ENCODE measurements around the gene LPP. TPM values are rescaled to one million over a fixed set of nuclear protein-coding genes. Genes with fewer than 3 reads are reported as not detected.

LPP gene
- total RNA-seq, 1 donor from 2014 or later: 1,791 TPM

GRCh38 chr3:188303286-188303799 is 149.4 kb downstream of the LPP start:
- Histone ChIP-seq H3K4me3 (no peak overlapping the region), H3K36me3 (peaks cover 0 to 7% of the 10 kb centered on the region in 2 donors), H3K9me3 (no peaks in the 10 kb centered on the region), H3K4me1 (peaks cover 3 to 28% of the 10 kb centered on the region in 2 donors), H3K27ac (no peak overlapping the region), H3K27me3 (no peaks in the 10 kb centered on the region)
- no peak for DNase-seq (ENCODE audit: low spot score in 2 of 2)
- intact Hi-C loops (cut with DNase I): no loop called here
- TF ChIP-seq, protein P1, sequence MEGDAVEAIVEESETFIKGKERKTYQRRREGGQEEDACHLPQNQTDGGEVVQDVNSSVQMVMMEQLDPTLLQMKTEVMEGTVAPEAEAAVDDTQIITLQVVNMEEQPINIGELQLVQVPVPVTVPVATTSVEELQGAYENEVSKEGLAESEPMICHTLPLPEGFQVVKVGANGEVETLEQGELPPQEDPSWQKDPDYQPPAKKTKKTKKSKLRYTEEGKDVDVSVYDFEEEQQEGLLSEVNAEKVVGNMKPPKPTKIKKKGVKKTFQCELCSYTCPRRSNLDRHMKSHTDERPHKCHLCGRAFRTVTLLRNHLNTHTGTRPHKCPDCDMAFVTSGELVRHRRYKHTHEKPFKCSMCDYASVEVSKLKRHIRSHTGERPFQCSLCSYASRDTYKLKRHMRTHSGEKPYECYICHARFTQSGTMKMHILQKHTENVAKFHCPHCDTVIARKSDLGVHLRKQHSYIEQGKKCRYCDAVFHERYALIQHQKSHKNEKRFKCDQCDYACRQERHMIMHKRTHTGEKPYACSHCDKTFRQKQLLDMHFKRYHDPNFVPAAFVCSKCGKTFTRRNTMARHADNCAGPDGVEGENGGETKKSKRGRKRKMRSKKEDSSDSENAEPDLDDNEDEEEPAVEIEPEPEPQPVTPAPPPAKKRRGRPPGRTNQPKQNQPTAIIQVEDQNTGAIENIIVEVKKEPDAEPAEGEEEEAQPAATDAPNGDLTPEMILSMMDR (IDR thresholded peaks at IDR 0.05): no peak

DNA sequence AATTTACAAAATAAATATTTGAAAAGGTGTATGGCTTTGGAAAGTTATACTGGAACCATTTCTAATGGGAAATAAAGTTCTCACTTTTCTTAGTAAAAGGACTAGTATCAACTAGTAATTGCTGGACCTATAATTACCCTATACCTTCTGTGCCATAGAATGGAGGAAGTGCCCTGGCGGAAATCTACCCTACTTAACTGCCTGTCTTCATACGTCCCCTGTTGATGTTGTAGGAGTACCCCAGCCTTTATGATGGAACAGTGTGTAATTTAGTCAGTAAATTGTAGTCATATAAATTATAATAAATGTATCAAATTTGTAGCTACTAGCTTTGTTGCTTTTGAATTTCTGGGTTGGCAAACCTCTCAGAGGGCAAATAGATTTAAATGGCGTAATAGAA is 149.9 kb downstream of the LPP start:
- Histone ChIP-seq H3K36me3 (peaks cover 0 to 7% of the 10 kb centered on the region in 2 donors), H3K27ac (no peak overlapping the region), H3K4me1 (peaks cover 3 to 26% of the 10 kb centered on the region in 2 donors), H3K4me3 (no peak overlapping the region), H3K27me3 (no peaks in the 10 kb centered on the region), H3K9me3 (no peaks in the 10 kb centered on the region)
- DNase-seq (ENCODE audit: low spot score in 2 of 2): no peak
- TF ChIP-seq, protein P1 (IDR thresholded peaks at IDR 0.05): no peak
- intact Hi-C loops (cut with DNase I): no loop called here

- Histone ChIP-seq H3K4me1 (peaks cover 3 to 25% of the 10 kb centered on the region in 2 donors), H3K4me3 (no peak overlapping the region), H3K9me3 (no peaks in the 10 kb centered on the region), H3K27me3 (no peaks in the 10 kb centered on the region), H3K27ac (no peak overlapping the region), H3K36me3 (peaks cover 0 to 7% of the 10 kb centered on the region in 2 donors)
- TF ChIP-seq, protein P1 (IDR thresholded peaks at IDR 0.05): no peak
- intact Hi-C loops (cut with DNase I): no loop called here
- no peak for DNase-seq (ENCODE audit: low spot score in 2 of 2)
Observed at GRCh38 chr3:188304501-188304900, 150.5 kb downstream of the LPP start.

DNA sequence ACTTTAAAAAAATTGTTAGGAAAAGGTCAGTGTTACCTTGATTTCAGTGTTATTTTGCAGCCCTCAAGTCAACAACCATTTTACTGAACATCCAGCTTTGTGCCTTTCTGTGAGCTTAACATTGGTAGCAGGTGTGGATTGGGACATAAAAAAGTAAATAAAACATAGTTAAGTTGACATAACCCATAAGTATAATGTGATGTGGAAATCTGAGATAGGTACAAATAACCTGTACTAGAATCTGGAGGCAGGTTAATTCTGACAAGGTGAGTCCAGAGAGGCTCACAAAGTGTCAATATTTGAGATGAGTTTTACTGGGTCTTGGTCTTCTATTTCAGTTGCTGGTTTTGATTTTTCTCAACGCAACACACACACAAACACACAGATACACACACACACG is 151.3 kb downstream of the LPP start:
- Histone ChIP-seq H3K4me1 (peaks cover 3 to 24% of the 10 kb centered on the region in 2 donors), H3K27me3 (no peaks in the 10 kb centered on the region), H3K27ac (no peak overlapping the region), H3K36me3 (peaks cover 0 to 7% of the 10 kb centered on the region in 2 donors), H3K4me3 (no peak overlapping the region), H3K9me3 (no peaks in the 10 kb centered on the region)
- DNase-seq (ENCODE audit: low spot score in 2 of 2): no peak
- TF ChIP-seq, protein P1 (IDR thresholded peaks at IDR 0.05): no peak
- intact Hi-C loops (cut with DNase I): no loop called here

- H3K36me3 ChIP-seq: peaks cover 0 to 7% of the 10 kb centered on the region in 2 donors
- H3K4me1 ChIP-seq: peaks cover 3 to 16% of the 10 kb centered on the region in 2 donors
- no peak overlapping the region for H3K4me3 ChIP-seq
- H3K9me3 ChIP-seq: no peaks in the 10 kb centered on the region
- no peaks in the 10 kb centered on the region for H3K27me3 ChIP-seq
- intact Hi-C loops (cut with DNase I): no loop called here
- no peak overlapping the region for H3K27ac ChIP-seq
- no peak for DNase-seq (ENCODE audit: low spot score in 2 of 2)
- TF ChIP-seq, protein P1 (IDR thresholded peaks at IDR 0.05): no peak
Observed at GRCh38 chr3:188306435-188307005, 152.6 kb downstream of the LPP start.
